NOMO-1 treated with DMSO at 0.1 percent for 48 hours (cell line): ENCODE measurements around the gene RPP14.
"Not testable (repeated sequence)": the region's sequence is repeated elsewhere in the genome, so short reads cannot be mapped to it uniquely, and the experiment has no call there.

ENCODE experiments used
- DNase-seq: peaks from one replicate; lab custom pipeline; 2025; ENCODE audit not compliant: unreplicated experiment; lab: John Stamatoyannopoulos, UW

Gene RPP14

GRCh38 chr3:58305882-58306711, at the start of gene RPP14, which contains the start of gene HTD2:
Gene RPP14, plus strand, starts transcription at chr3:58306245. Its CDS starts 4,085 bp downstream, at chr3:58310330.
Gene HTD2, plus strand, starts transcription at chr3:58306520. Its CDS starts 11,094 bp downstream, at chr3:58317614.
- DNase-seq: peak; percentile 92

- no peak for DNase-seq
Measured at GRCh38 chr3:58256511-58256910, 49.5 kb upstream of the RPP14 start.

- no peak for DNase-seq
Measured at GRCh38 chr3:58258392-58259055, 47.5 kb upstream of the RPP14 start.

- peak; percentile 74 for DNase-seq
Measured at GRCh38 chr3:58260261-58260731, 45.7 kb upstream of the RPP14 start.

- no peak for DNase-seq
Measured at GRCh38 chr3:58260733-58261132, 45.3 kb upstream of the RPP14 start.

- DNase-seq: no peak
Measured at GRCh38 chr3:58261954-58262666, 43.9 kb upstream of the RPP14 start.

- DNase-seq: no peak
Measured at GRCh38 chr3:58266577-58266976, 39.5 kb upstream of the RPP14 start.

- not testable (repeated sequence) for DNase-seq
Measured at GRCh38 chr3:58267543-58267942, 38.5 kb upstream of the RPP14 start.

- DNase-seq: no peak
Measured at GRCh38 chr3:58269356-58269755, 36.7 kb upstream of the RPP14 start.

- DNase-seq: no peak
Measured at GRCh38 chr3:58270485-58270884, 35.6 kb upstream of the RPP14 start.

- DNase-seq: peak; percentile 89
Measured at GRCh38 chr3:58271901-58272501, 34.0 kb upstream of the RPP14 start.

GRCh38 chr3:58272891-58273290, 33.2 kb upstream of the RPP14 start:
- DNase-seq: no peak

- DNase-seq: not testable (repeated sequence)
Measured at GRCh38 chr3:58273362-58273761, 32.7 kb upstream of the RPP14 start.

- DNase-seq: no peak
Measured at GRCh38 chr3:58274027-58274614, 31.9 kb upstream of the RPP14 start.

- no peak for DNase-seq
Measured at GRCh38 chr3:58281069-58281468, 25.0 kb upstream of the RPP14 start.

GRCh38 chr3:58285334-58285733, 20.7 kb upstream of the RPP14 start:
- no peak for DNase-seq

- DNase-seq: no peak
Measured at GRCh38 chr3:58287354-58287753, 18.7 kb upstream of the RPP14 start.

- peak; percentile 0 for DNase-seq
Measured at GRCh38 chr3:58288011-58288728, 17.9 kb upstream of the RPP14 start.

- not testable (repeated sequence) for DNase-seq
Measured at GRCh38 chr3:58288964-58289613, 17.0 kb upstream of the RPP14 start.
